Upper lobe of right lung (tissue), 1 donor: Measurements from ENCODE around the gene HAPLN1. TPM values are rescaled to one million over a fixed set of nuclear protein-coding genes. Genes with fewer than 3 reads are reported as not detected.

ENCODE experiments used
- ATAC-seq: fragments of 200-7000 bp; cut with Tn5 transposase; one replicate; pipeline ENCODE4 v1.9.1; 2020; ENCODE audit warnings: mild to moderate bottlenecking, moderate library complexity
- DNase-seq: peaks from one replicate; pipeline ENCODE4 v3.0.0-alpha.2; 2020
- H3K27ac ChIP-seq: fragments of 200-600 bp; one replicate; pipeline ENCODE4 v1.8.0; 2022
- H3K27me3 ChIP-seq: fragments of 200-600 bp; one replicate; pipeline ENCODE4 v1.8.0; 2022; ENCODE audit warnings: mild to moderate bottlenecking
- H3K36me3 ChIP-seq: fragments of 200-600 bp; one replicate; pipeline ENCODE4 v1.8.0; 2022
- H3K4me1 ChIP-seq: fragments of 200-600 bp; one replicate; pipeline ENCODE4 v1.8.0; 2022
- H3K4me3 ChIP-seq: fragments of 200-600 bp; one replicate; pipeline ENCODE4 v1.8.0; 2022; ENCODE audit warnings: mild to moderate bottlenecking
- H3K9me3 ChIP-seq: fragments of 200-600 bp; one replicate; pipeline ENCODE4 v1.8.0; 2022
- intact Hi-C: fragments of 100-400 bp; cut with DNase I; formaldehyde crosslinking; loops from one replicate; pipeline ENCODE4 v1.11.0; 2022
- long read RNA-seq: library from polyadenylated mRNA; unstranded; transcript quantifications from one replicate; pipeline ENCODE4 v2.0.0, GENCODE V29; 2021
- total RNA-seq: library from RNA; stranded (reverse); fragmentation: NEBNext Ultra II Directional; extraction: Animal tissue kit (Norgen Biotek cat#: 25700); gene quantifications from one replicate; pipeline ENCODE4 v1.2.1, GENCODE V29; 2021
- TF ChIP-seq, protein P1 (sequence below): fragments of 200-600 bp; IDR thresholded peaks from one replicate; pipeline ENCODE4 v1.8.0; 2022; ENCODE audit warnings: antibody characterized with exemption
- donor health status: DM: no; HTN: yes; CAD: no; lungs with severe emphysema.

Gene HAPLN1
- 0.12 TPM for total RNA-seq
- long read RNA-seq: 0 reads

DNA sequence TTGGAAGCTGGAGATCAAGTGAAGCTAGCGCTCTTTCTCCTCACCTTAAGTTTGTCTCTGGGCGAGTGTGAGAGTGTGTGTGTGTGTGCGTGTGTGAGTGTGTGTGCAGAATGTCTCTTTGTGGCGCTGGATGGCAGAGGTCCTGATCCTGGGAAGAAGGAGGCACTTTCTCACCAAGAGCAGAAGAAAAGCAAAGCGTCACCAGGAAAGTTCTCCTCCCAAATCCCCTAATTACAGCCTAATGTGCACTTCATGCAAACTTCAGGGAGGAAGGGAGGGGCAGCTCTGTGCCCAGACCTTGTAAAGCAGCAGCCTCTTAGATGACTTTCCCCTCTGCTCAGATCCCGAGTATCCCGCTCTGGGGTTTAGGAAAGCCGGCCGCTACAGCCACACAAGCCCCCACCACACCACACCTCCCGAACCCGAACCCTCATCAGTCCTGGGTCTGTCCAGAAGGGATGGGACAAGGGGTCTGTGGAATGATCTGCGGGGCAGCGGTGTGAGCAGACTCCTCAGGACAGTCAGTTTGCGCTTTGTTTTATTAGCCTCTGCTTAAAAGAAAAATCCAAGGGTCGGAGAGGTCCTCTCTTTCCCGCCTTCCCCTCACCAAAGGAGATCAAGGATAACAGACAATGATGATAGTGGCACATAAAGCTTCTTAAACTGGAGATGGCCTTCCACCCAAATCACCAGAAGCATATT lies at the start of gene HAPLN1:
TSS of gene HAPLN1 (minus strand) at position 20 of the 702 bp plus-strand sequence. CDS start 47,332 bp downstream, outside the sequence.
- DNase-seq: no peak
- peak within 1 kb of the TSS; percentile 51 for H3K4me3 ChIP-seq
- intact Hi-C loops: no loop called here

DNA sequence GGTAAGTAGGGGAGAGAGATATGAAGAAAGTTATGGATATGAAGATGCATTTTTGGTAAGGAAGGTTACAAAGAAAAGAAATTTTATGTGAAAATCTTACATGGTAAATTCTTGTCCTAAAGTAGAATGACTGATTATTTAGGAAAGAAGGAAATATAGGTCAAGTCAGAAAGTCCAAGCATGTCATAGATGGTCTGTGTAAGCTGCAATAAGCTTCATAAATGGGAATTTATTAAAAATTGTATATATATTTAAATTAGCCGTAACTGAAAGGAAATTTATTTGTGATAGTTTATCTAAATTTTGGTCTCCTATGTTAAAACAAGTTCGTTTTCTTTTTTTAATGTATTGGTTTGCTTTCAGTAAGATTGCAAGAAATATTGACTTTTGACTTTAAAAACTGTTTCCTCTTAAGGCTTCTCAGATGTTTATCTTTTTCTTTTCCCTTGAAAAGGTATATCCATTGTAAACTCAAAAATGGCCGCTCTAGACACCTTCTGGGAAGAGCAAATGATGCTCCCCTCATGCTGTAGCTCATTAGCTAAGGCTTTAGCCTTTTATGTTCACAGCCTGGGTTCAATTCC lies 46.8 kb upstream of the HAPLN1 start:
- H3K27ac ChIP-seq: no peak overlapping the region
- intact Hi-C loops: no loop called here
- no peaks in the 10 kb centered on the region for H3K4me1 ChIP-seq
- H3K9me3 ChIP-seq: no peaks in the 10 kb centered on the region
- DNase-seq (no peak), ATAC-seq (no peak)
- no peak overlapping the region for H3K4me3 ChIP-seq
- TF ChIP-seq, protein P1, sequence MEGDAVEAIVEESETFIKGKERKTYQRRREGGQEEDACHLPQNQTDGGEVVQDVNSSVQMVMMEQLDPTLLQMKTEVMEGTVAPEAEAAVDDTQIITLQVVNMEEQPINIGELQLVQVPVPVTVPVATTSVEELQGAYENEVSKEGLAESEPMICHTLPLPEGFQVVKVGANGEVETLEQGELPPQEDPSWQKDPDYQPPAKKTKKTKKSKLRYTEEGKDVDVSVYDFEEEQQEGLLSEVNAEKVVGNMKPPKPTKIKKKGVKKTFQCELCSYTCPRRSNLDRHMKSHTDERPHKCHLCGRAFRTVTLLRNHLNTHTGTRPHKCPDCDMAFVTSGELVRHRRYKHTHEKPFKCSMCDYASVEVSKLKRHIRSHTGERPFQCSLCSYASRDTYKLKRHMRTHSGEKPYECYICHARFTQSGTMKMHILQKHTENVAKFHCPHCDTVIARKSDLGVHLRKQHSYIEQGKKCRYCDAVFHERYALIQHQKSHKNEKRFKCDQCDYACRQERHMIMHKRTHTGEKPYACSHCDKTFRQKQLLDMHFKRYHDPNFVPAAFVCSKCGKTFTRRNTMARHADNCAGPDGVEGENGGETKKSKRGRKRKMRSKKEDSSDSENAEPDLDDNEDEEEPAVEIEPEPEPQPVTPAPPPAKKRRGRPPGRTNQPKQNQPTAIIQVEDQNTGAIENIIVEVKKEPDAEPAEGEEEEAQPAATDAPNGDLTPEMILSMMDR: no peak
- H3K36me3 ChIP-seq: no peaks in the 10 kb centered on the region
- H3K27me3 ChIP-seq: no peaks in the 10 kb centered on the region

More for the DNA sequence above, at the start of gene HAPLN1:
- H3K4me1 ChIP-seq: peaks cover 10% of the 10 kb centered on the region
- no peak within 1 kb of the TSS for H3K27ac ChIP-seq
- TF ChIP-seq, protein P1: no peak
- H3K9me3 ChIP-seq: no peaks in the 10 kb centered on the region
- H3K27me3 ChIP-seq: peaks cover 27% of the 10 kb centered on the region
- H3K36me3 ChIP-seq: no peaks in the 10 kb centered on the region
- no peak for ATAC-seq

DNA sequence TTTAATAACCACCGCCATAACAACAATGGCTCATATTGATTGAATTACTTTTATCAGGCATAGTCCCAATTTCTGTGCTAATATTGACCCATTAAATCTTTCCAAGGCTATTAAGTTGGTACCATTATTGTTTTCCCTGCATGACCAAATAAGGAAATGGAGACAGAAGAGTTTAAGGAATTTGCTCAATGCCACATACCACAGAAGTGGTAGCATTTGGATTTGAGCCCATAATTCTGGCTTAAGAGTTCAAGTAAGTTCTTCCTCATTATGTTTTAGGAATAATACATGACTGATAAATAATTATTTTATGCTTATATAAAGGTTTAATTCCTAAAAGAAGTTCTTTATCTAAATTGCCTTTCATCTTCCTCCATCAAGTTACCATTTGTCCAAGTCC lies 43.4 kb upstream of the HAPLN1 start:
- no peaks in the 10 kb centered on the region for H3K27me3 ChIP-seq
- no peaks in the 10 kb centered on the region for H3K36me3 ChIP-seq
- DNase-seq (no peak), ATAC-seq (no peak)
- H3K27ac ChIP-seq: no peak overlapping the region
- H3K4me3 ChIP-seq: no peak overlapping the region
- no peaks in the 10 kb centered on the region for H3K9me3 ChIP-seq
- TF ChIP-seq, protein P1: no peak
- intact Hi-C loops: no loop called here
- no peaks in the 10 kb centered on the region for H3K4me1 ChIP-seq

DNA sequence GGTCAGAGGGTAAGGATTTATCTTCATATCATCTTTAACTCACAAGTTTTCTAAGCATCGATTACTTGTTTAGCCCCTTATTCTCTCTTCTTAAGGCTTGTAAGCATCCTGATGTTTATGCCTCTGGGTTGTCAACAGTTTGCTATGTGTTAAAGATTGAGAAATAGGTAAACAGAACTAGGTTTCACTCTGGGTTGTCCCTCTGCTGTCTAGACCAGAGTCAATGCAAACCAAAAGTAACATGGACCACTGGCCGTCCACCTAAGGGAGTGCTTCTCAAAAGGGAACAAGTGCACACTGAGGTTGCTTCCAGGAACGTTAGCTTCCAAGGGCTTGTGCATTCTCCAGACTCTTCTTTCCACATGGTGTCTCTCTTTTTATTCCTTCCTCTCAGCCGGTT lies 39.9 kb upstream of the HAPLN1 start:
- H3K27ac ChIP-seq: no peak overlapping the region
- intact Hi-C loops: no loop called here
- ATAC-seq: no peak
- no peak for DNase-seq
- no peaks in the 10 kb centered on the region for H3K36me3 ChIP-seq
- no peaks in the 10 kb centered on the region for H3K27me3 ChIP-seq
- H3K4me1 ChIP-seq: no peaks in the 10 kb centered on the region
- TF ChIP-seq, protein P1: no peak
- H3K4me3 ChIP-seq: no peak overlapping the region
- H3K9me3 ChIP-seq: no peaks in the 10 kb centered on the region

DNA sequence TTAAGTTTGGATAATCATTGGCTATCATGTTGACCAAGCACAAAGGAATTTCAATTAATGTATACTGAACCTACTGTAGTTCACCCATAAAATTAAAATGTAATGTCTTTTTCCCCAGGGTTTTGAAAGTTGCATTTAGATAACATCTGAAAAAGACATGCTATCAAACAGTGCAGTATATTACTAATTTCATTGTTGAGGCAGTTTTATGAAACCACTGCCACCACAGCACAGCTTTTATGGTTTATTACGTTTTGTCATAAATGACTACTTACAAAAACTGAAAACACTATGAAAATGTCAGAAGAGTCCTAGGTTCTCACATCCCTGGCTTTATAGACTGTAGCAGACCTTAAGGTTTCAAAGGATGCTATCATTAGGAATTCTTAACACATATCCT lies 32.0 kb upstream of the HAPLN1 start:
- ATAC-seq: no peak

More for the DNA sequence above, 32.0 kb upstream of the HAPLN1 start:
- H3K27ac ChIP-seq: no peak overlapping the region
- no peaks in the 10 kb centered on the region for H3K4me1 ChIP-seq
- TF ChIP-seq, protein P1: no peak
- no peaks in the 10 kb centered on the region for H3K9me3 ChIP-seq
- intact Hi-C loops: no loop called here
- H3K27me3 ChIP-seq: no peaks in the 10 kb centered on the region
- H3K36me3 ChIP-seq: no peaks in the 10 kb centered on the region
- no peak for DNase-seq
- no peak overlapping the region for H3K4me3 ChIP-seq
